Spinal cord (tissue), 10 donors: ENCODE measurements around the gene TMEM240. TPM values are rescaled to one million over a fixed set of nuclear protein-coding genes. Genes with fewer than 3 reads are reported as not detected.
A peak's percentile ranks its signal among the peaks of the same experiment; 100 is the strongest.
"Not testable (repeated sequence)": the region's sequence is repeated elsewhere in the genome, so short reads cannot be mapped to it uniquely, and the experiment has no call there.

Experiments used
- DNase-seq, 6 donors: peaks; one replicate each; pipeline versions ENCODE4 v3.0.0 to v3.0.0-alpha.2; 2013 to 2015; ENCODE audit warnings: low spot score in 6 of 6, low read depth in 4 of 6
- H3K27ac ChIP-seq: one replicate; pipeline ENCODE4 v1.5.1; 2013; ENCODE audit warnings: low read depth, low read length, control low read depth
- H3K27me3 ChIP-seq: one replicate; pipeline ENCODE4 v1.6.1; 2013; ENCODE audit warnings: low read length; ENCODE audit not compliant: control insufficient read depth, insufficient read depth
- H3K36me3 ChIP-seq: one replicate; pipeline ENCODE4 v1.6.1; 2013; ENCODE audit warnings: low read length; ENCODE audit not compliant: control insufficient read depth, insufficient read depth
- H3K4me1 ChIP-seq: one replicate; pipeline ENCODE4 v1.6.1; 2013; ENCODE audit warnings: low read length; ENCODE audit not compliant: control insufficient read depth, insufficient read depth
- H3K4me3 ChIP-seq: one replicate; pipeline ENCODE4 v1.5.1; 2013; ENCODE audit warnings: low read depth, low read length, control low read depth
- H3K9me3 ChIP-seq: one replicate; pipeline ENCODE4 v1.6.1; 2013; ENCODE audit warnings: low read length; ENCODE audit not compliant: control insufficient read depth, insufficient read depth
- WGBS: methylation state at CpG from one replicate; pipeline ENCODE4 v1.1.5; 2013; ENCODE audit warnings: missing lambda C conversion rate; ENCODE audit not compliant: insufficient coverage; 5-methylcytosine and 5-hydroxymethylcytosine counted together
- polyA plus RNA-seq, 2 donors: library from polyadenylated mRNA; unstranded; fragments of 120-200 nt; gene quantifications; one replicate each; pipeline ENCODE4 v1.2.1, GENCODE V29; 2013; ENCODE audit not compliant: insufficient read length in 2 of 2
- total RNA-seq, 2 donors: library from RNA; depleted of rRNA in 1 of 2; stranded (reverse); fragments of 120-200 nt in 1 of 2; fragments of >200 nt in 1 of 2; gene quantifications; one replicate each; pipeline versions ENCODE4 v1.2.3 to v1.2.4, GENCODE V29; 2013 to 2014
- donor health status: healthy.

The TMEM240 gene
- total and polyA plus RNA-seq, 4 donors, result 10.2 to 47.7 (median 27.9) TPM

GRCh38 chr1:1518621-1519007, 21.8 kb downstream of the TMEM240 start:
- WGBS, result 95% methylated on average over 6 of the region's 19 CpGs
- peaks cover 73% of the 10 kb centered on the region for H3K36me3 ChIP-seq
- H3K27me3 ChIP-seq, DNase-seq, H3K9me3 ChIP-seq, H3K27ac ChIP-seq, H3K4me1 ChIP-seq, H3K4me3 ChIP-seq: not testable (repeated sequence)

GRCh38 chr1:1517973-1518620, 22.3 kb downstream of the TMEM240 start:
- Histone ChIP-seq H3K36me3 (peaks cover 71% of the 10 kb centered on the region), H3K27me3 (no peaks in the 10 kb centered on the region), H3K4me1 (peaks cover 5% of the 10 kb centered on the region), H3K4me3 (no peak overlapping the region), H3K27ac (no peak overlapping the region), H3K9me3 (no peaks in the 10 kb centered on the region)
- WGBS, result 96% methylated on average over 10 of the region's 28 CpGs
- DNase-seq, result no peak

- DNase-seq, H3K27me3 ChIP-seq, H3K4me1 ChIP-seq, H3K4me3 ChIP-seq, H3K27ac ChIP-seq, H3K9me3 ChIP-seq: not testable (repeated sequence)
- H3K36me3 ChIP-seq, result peaks cover 62% of the 10 kb centered on the region
- WGBS, result 97% methylated on average over 10 of the region's 14 CpGs
Observed at GRCh38 chr1:1516923-1517322, 23.5 kb downstream of the TMEM240 start.

GRCh38 chr1:1514376-1514775, 26.0 kb downstream of the TMEM240 start:
- not testable (repeated sequence) for DNase-seq, H3K9me3 ChIP-seq, H3K27me3 ChIP-seq, H3K27ac ChIP-seq, H3K4me3 ChIP-seq
- peaks cover 11% of the 10 kb centered on the region for H3K4me1 ChIP-seq
- H3K36me3 ChIP-seq, result peaks cover 41% of the 10 kb centered on the region
- 89% methylated on average over 9 of the region's 16 CpGs for WGBS

- H3K9me3 ChIP-seq, H3K27me3 ChIP-seq, DNase-seq, H3K27ac ChIP-seq, H3K4me3 ChIP-seq: not testable (repeated sequence)
- WGBS, result 85% methylated on average over 12 of the region's 18 CpGs
- Histone ChIP-seq H3K36me3 (peaks cover 38% of the 10 kb centered on the region), H3K4me1 (peaks cover 11% of the 10 kb centered on the region)
Observed at GRCh38 chr1:1513675-1514074, 26.7 kb downstream of the TMEM240 start.

GRCh38 chr1:1512425-1512824, 28.0 kb downstream of the TMEM240 start:
- DNase-seq, H3K27me3 ChIP-seq, H3K9me3 ChIP-seq, H3K27ac ChIP-seq: not testable (repeated sequence)
- peak overlapping the region; percentile 40 for H3K4me3 ChIP-seq
- H3K4me1 ChIP-seq, result peaks cover 11% of the 10 kb centered on the region
- peaks cover 26% of the 10 kb centered on the region for H3K36me3 ChIP-seq
- WGBS, result 0% methylated on average over 14 of the region's 52 CpGs

- Histone ChIP-seq H3K27ac (peak within 1 kb of the TSS; percentile 94), H3K9me3 (no peaks in the 10 kb centered on the region), H3K36me3 (peaks cover 22% of the 10 kb centered on the region), H3K4me1 (peaks cover 11% of the 10 kb centered on the region), H3K27me3 (no peaks in the 10 kb centered on the region), H3K4me3 (peak within 1 kb of the TSS; percentile 97)
- WGBS, result under 1% methylated on average over 99 of the region's 99 CpGs
- peak; percentile 91 to 99 (median 94) for DNase-seq
Observed at GRCh38 chr1:1511533-1512285, 28.7 kb downstream of the TMEM240 start, which contains the start of gene ATAD3A. TSS of gene ATAD3A (plus strand) at chr1:1512162. CDS start at chr1:1512269, 107 bp downstream.

GRCh38 chr1:1510912-1511532, 29.4 kb downstream of the TMEM240 start:
- 4% methylated on average over 15 of the region's 17 CpGs for WGBS
- Histone ChIP-seq H3K27me3 (no peaks in the 10 kb centered on the region), H3K27ac (peak overlapping the region; percentile 94), H3K4me3 (peak overlapping the region; percentile 97), H3K4me1 (peaks cover 11% of the 10 kb centered on the region), H3K36me3 (peaks cover 15% of the 10 kb centered on the region), H3K9me3 (no peaks in the 10 kb centered on the region)
- no peak for DNase-seq

- H3K27ac ChIP-seq, H3K4me3 ChIP-seq, H3K27me3 ChIP-seq, H3K36me3 ChIP-seq, H3K9me3 ChIP-seq, DNase-seq: not testable (repeated sequence)
- WGBS, result 75% methylated on average over 8 of the region's 21 CpGs
- peaks cover 17% of the 10 kb centered on the region for H3K4me1 ChIP-seq
Observed at GRCh38 chr1:1509465-1509850, 31.0 kb downstream of the TMEM240 start.
